CD4-positive, alpha-beta memory T cell (primary cell): ENCODE measurements around the gene DMAC1. TPM values are rescaled to one million over a fixed set of nuclear protein-coding genes. Genes with fewer than 3 reads are reported as not detected.
A peak's percentile ranks its signal among the peaks of the same experiment; 100 is the strongest.

Experiments used
- CTCF ChIA-PET: fragments of 350-600 bp; sonication (Branson Sonifier 250); formaldehyde crosslinking; loops from one replicate; lab custom pipeline; 2021; ENCODE audit warnings: inconsistent platforms; ENCODE audit not compliant: partially characterized antibody; lab: Charles Lee
- POLR2A ChIA-PET: fragments of 350-600 bp; sonication (Branson Sonifier 250); formaldehyde crosslinking; loops from one replicate; lab custom pipeline; 2021; ENCODE audit not compliant: partially characterized antibody; lab: Charles Lee
- DNase-seq, 5 donors: peaks; one replicate each; pipeline versions ENCODE4 v3.0.0 to v3.0.0-alpha.2; 2020 to 2022; ENCODE audit warnings: mixed read lengths in 1 of 5
- H3K27ac ChIP-seq: one replicate; pipeline ENCODE4 v1.7.0; 2013; ENCODE audit warnings: low read depth, low read length
- H3K27me3 ChIP-seq: 2 replicates; pipeline ENCODE4 v1.7.0; 2013; ENCODE audit warnings: mild to moderate bottlenecking, low read length, moderate library complexity; ENCODE audit not compliant: insufficient read depth
- H3K36me3 ChIP-seq: 2 replicates; pipeline ENCODE4 v1.7.0; 2013; ENCODE audit warnings: mild to moderate bottlenecking, low read length, moderate library complexity; ENCODE audit not compliant: insufficient read depth
- H3K4me1 ChIP-seq: 2 replicates; pipeline ENCODE4 v1.7.0; 2013; ENCODE audit warnings: mild to moderate bottlenecking, low read length, moderate library complexity; ENCODE audit not compliant: insufficient read depth
- H3K4me3 ChIP-seq, 2 donors: one replicate each; pipeline ENCODE4 v1.7.0; 2013; ENCODE audit warnings: low read length in 2 of 2, mild to moderate bottlenecking in 1 of 2
- H3K9me3 ChIP-seq, 2 donors: one replicate each; pipeline ENCODE4 v1.7.0; 2013; ENCODE audit warnings: low read length in 2 of 2, control low read depth in 1 of 2; ENCODE audit not compliant: control insufficient read depth in 1 of 2
- H3K27ac Mint-ChIP-seq, 7 donors: one replicate each; pipeline ENCODE4 v1.8.0; 2020 to 2021; ENCODE audit warnings: mixed read lengths in 7 of 7, mild to moderate bottlenecking in 6 of 7, inconsistent platforms in 3 of 7, moderate library complexity in 3 of 7
- H3K27me3 Mint-ChIP-seq, 2 donors: one replicate each; pipeline ENCODE4 v1.8.0; 2020 to 2021; ENCODE audit warnings: mixed read lengths in 2 of 2
- H3K36me3 Mint-ChIP-seq, 2 donors: one replicate each; pipeline ENCODE4 v1.8.0; 2020 to 2021; ENCODE audit warnings: mixed read lengths in 2 of 2, inconsistent platforms in 1 of 2, mild to moderate bottlenecking in 1 of 2
- H3K4me1 Mint-ChIP-seq, 4 donors: one replicate each; pipeline ENCODE4 v1.8.0; 2020 to 2021; ENCODE audit warnings: mixed read lengths in 4 of 4, mild to moderate bottlenecking in 1 of 4
- H3K4me3 Mint-ChIP-seq, 8 donors: one replicate each; pipeline ENCODE4 v1.8.0; 2020 to 2021; ENCODE audit warnings: mixed read lengths in 8 of 8, mild to moderate bottlenecking in 7 of 8, moderate library complexity in 6 of 8, inconsistent platforms in 3 of 8
- H3K9me3 Mint-ChIP-seq, 8 donors: one replicate each; pipeline ENCODE4 v1.8.0; 2020 to 2021; ENCODE audit warnings: mixed read lengths in 8 of 8, mild to moderate bottlenecking in 5 of 8, inconsistent platforms in 3 of 8, moderate library complexity in 1 of 8
- intact Hi-C: fragments of 100-400 bp; cut with micrococcal nuclease; formaldehyde crosslinking; loops from one replicate; pipeline ENCODE4 v1.15.1; 2023
- polyA plus RNA-seq, 2 donors: library from polyadenylated mRNA; unstranded; fragments of 300-500 nt; fragmentation: Illumina TruSeq; gene quantifications; one replicate each; pipeline ENCODE4 v1.2.3, GENCODE V29; 2021
- total RNA-seq, 2 experiments: library from RNA; stranded (reverse); gene quantifications; one replicate each; pipeline ENCODE4 v1.2.3, GENCODE V29; 2021

Gene DMAC1
- total and polyA plus RNA-seq, 4 experiments from 2014 or later = 29.2 to 61.0 (median 34.4) TPM

DNA sequence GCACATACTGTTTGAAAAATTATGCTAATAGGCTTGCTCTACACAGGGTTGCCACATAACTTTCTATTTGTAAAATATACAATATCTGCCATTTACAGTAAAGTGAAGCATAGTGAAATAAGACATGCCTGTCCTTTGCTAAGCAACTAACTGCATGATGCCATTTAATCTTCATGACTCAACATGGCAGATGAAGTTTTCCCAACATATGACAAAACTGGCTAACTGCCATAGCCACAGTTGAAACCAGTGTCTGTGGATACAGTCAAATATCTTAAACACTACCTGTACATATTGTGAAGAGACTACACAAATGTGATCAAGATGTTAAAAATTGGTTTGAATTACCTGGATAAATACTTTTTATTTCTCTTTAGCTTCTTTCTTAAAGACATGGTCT lies 3.1 kb upstream of the DMAC1 start:
- Mint-ChIP-seq H3K4me1 (peaks cover 8 to 28% (median 13%) of the 10 kb centered on the region in 4 donors), H3K27me3 (peaks cover 0 to 2% of the 10 kb centered on the region in 2 donors), H3K9me3 (no peaks in the 10 kb centered on the region), H3K27ac (no peak overlapping the region), H3K36me3 (peaks cover 0 to 13% of the 10 kb centered on the region in 2 donors), H3K4me3 (no peak overlapping the region)
- no peaks in the 10 kb centered on the region for H3K27me3 ChIP-seq
- POLR2A ChIA-PET = no interaction called here
- no peaks in the 10 kb centered on the region for H3K9me3 ChIP-seq
- CTCF ChIA-PET = no interaction called here
- H3K4me1 ChIP-seq = peaks cover 11% of the 10 kb centered on the region
- intact Hi-C loops = no loop called here
- no peak overlapping the region for H3K27ac ChIP-seq
- H3K36me3 ChIP-seq = no peaks in the 10 kb centered on the region
- no peak overlapping the region for H3K4me3 ChIP-seq
- no peak for DNase-seq

DNA sequence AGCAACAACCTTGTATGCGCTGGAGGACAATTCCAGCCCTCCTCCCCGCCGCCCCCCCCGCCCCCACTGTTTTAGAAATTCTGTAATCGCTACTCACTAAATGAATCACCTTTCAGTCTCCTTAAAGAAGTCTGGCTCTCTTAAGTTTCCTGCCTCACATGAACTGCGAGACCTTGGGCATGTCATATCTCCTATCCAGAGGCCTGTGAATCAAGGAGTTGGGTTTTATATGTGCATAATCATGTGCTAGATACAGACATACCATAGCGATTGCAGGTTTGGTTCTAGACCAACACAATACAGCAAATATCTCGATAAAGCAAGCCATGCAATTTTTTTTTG lies 337 bp upstream of the DMAC1 start:
- H3K9me3 Mint-ChIP-seq = no peaks in the 10 kb centered on the region
- Histone ChIP-seq H3K27me3 (no peaks in the 10 kb centered on the region), H3K4me3 (peak overlapping the region in 1 of 2 donors; percentile 92), H3K27ac (no peak overlapping the region), H3K36me3 (peaks cover 7% of the 10 kb centered on the region), H3K9me3 (no peaks in the 10 kb centered on the region), H3K4me1 (peaks cover 25% of the 10 kb centered on the region)
- peak overlapping the region in 6 of 7 donors; percentile 25 to 96 (median 94) for H3K27ac Mint-ChIP-seq
- H3K4me3 Mint-ChIP-seq = peak overlapping the region; percentile 92 to 99 (median 95)
- intact Hi-C loops = loop anchor here (1.0 to 10.0 kb wide), 5 partner anchors 135 to 1387 kb away; partner anchors contain the start of gene UHRF2
- POLR2A ChIA-PET = interaction anchor here (1.0 to 1.5 kb wide), 2 partner anchors 176 to 1042 kb away, joined by 3 to 5 read pairs; partner anchors contain the start of gene KDM4C
- H3K36me3 Mint-ChIP-seq = peaks cover 19 to 39% of the 10 kb centered on the region in 2 donors
- H3K4me1 Mint-ChIP-seq = peaks cover 17 to 50% (median 25%) of the 10 kb centered on the region in 4 donors
- H3K27me3 Mint-ChIP-seq = no peaks in the 10 kb centered on the region
- CTCF ChIA-PET = no interaction called here
- peak in 1 of 5 donors; percentile 4 for DNase-seq

DNA sequence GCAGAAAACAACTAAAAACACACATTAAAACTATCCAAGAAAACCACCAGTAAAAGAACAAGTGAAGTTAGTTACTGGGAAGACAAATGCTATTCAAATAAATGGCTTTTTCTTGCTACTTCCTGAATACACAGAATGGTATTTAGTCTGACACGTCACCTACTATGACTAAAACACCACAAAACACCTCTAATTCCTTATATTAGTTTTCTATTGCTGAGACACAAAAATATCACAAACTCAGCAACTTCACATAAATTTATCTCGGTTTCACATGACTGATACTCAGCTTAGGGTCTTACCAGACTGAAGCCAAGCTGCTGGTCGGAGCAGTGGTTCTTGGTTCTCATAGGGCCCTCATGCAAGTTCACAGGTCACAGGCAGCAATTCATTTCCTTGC lies 5.4 kb downstream of the DMAC1 start:
- H3K4me3 Mint-ChIP-seq = no peak overlapping the region
- no peaks in the 10 kb centered on the region for H3K27me3 Mint-ChIP-seq
- ChIA-PET CTCF (no interaction called here), POLR2A (no interaction called here)
- Histone ChIP-seq H3K27ac (no peak overlapping the region), H3K27me3 (no peaks in the 10 kb centered on the region), H3K36me3 (peaks cover 7% of the 10 kb centered on the region), H3K9me3 (no peaks in the 10 kb centered on the region), H3K4me1 (peaks cover 25% of the 10 kb centered on the region), H3K4me3 (no peak overlapping the region)
- peaks cover 23 to 53% (median 33%) of the 10 kb centered on the region in 4 donors for H3K4me1 Mint-ChIP-seq
- peaks cover 42 to 67% of the 10 kb centered on the region in 2 donors for H3K36me3 Mint-ChIP-seq
- H3K9me3 Mint-ChIP-seq = no peaks in the 10 kb centered on the region
- DNase-seq = no peak
- intact Hi-C loops = loop anchor here (10.0 kb wide), 1 partner anchor 219 kb away; no protein-coding TSS in a partner anchor
- H3K27ac Mint-ChIP-seq = peak overlapping the region in 1 of 7 donors; percentile 21

DNA sequence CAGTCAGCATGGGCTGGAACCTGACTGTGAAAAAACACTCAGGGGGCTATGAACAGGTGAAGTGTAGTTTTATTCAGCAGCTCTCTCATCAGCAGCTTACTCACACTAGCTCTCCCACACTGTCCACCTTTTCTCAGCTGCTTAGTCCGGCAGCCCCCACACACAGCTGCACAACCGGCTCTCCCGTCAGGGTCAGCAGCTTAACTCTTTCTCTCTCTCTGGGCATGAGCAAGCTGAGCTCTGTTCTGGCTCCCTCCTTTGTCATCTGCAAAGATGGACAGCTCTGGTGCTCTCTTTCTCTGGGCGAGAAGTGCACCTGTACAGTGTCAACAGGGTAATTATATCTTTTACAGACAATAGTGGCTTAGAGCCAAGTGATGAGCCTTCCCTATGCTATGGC lies 8.2 kb downstream of the DMAC1 start:
- POLR2A ChIA-PET = no interaction called here
- peaks cover 2% of the 10 kb centered on the region for H3K36me3 ChIP-seq
- no peak overlapping the region for H3K4me3 ChIP-seq
- H3K27ac Mint-ChIP-seq = peak overlapping the region in 2 of 7 donors; percentile 2 to 29
- peaks cover 2% of the 10 kb centered on the region for H3K4me1 ChIP-seq
- H3K36me3 Mint-ChIP-seq = peaks cover 44 to 50% of the 10 kb centered on the region in 2 donors
- CTCF ChIA-PET = no interaction called here
- H3K4me3 Mint-ChIP-seq = no peak overlapping the region
- peaks cover 11 to 28% (median 16%) of the 10 kb centered on the region in 4 donors for H3K4me1 Mint-ChIP-seq
- H3K27me3 ChIP-seq = no peaks in the 10 kb centered on the region
- intact Hi-C loops = loop anchor here (10.0 kb wide), 1 partner anchor 217 kb away; no protein-coding TSS in a partner anchor
- H3K27ac ChIP-seq = no peak overlapping the region
- no peaks in the 10 kb centered on the region for H3K9me3 ChIP-seq
- no peak for DNase-seq
- H3K9me3 Mint-ChIP-seq = no peaks in the 10 kb centered on the region
- H3K27me3 Mint-ChIP-seq = no peaks in the 10 kb centered on the region

DNA sequence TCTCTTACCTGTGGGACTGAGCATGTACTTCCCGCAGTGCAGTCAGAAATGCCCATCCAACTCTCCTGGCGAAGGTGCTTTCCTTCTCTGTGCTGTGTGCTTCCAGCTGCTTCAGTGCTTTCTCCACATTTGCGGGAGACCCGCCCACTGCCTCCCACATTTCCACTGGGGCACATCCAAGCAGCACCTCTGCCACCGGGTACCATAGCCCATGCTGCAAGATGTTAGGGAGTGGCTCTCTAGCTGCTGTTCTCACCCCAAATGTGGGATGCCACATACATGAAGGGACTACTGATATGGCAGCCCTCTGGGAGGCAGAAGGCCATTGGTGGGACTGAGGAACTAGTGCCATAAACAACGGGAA lies 8.8 kb downstream of the DMAC1 start:
- no peaks in the 10 kb centered on the region for H3K9me3 Mint-ChIP-seq
- no peak overlapping the region for H3K4me3 Mint-ChIP-seq
- peaks cover 9 to 23% (median 11%) of the 10 kb centered on the region in 4 donors for H3K4me1 Mint-ChIP-seq
- no peak overlapping the region for H3K27ac ChIP-seq
- no peak for DNase-seq
- no peaks in the 10 kb centered on the region for H3K27me3 ChIP-seq
- H3K27me3 Mint-ChIP-seq = no peaks in the 10 kb centered on the region
- H3K4me3 ChIP-seq = no peak overlapping the region
- H3K9me3 ChIP-seq = no peaks in the 10 kb centered on the region
- POLR2A ChIA-PET = no interaction called here
- no peaks in the 10 kb centered on the region for H3K4me1 ChIP-seq
- CTCF ChIA-PET = no interaction called here
- H3K36me3 ChIP-seq = no peaks in the 10 kb centered on the region
- peaks cover 38 to 44% of the 10 kb centered on the region in 2 donors for H3K36me3 Mint-ChIP-seq
- H3K27ac Mint-ChIP-seq = no peak overlapping the region
- intact Hi-C loops = loop anchor here (10.0 kb wide), 1 partner anchor 216 kb away; no protein-coding TSS in a partner anchor

DNA sequence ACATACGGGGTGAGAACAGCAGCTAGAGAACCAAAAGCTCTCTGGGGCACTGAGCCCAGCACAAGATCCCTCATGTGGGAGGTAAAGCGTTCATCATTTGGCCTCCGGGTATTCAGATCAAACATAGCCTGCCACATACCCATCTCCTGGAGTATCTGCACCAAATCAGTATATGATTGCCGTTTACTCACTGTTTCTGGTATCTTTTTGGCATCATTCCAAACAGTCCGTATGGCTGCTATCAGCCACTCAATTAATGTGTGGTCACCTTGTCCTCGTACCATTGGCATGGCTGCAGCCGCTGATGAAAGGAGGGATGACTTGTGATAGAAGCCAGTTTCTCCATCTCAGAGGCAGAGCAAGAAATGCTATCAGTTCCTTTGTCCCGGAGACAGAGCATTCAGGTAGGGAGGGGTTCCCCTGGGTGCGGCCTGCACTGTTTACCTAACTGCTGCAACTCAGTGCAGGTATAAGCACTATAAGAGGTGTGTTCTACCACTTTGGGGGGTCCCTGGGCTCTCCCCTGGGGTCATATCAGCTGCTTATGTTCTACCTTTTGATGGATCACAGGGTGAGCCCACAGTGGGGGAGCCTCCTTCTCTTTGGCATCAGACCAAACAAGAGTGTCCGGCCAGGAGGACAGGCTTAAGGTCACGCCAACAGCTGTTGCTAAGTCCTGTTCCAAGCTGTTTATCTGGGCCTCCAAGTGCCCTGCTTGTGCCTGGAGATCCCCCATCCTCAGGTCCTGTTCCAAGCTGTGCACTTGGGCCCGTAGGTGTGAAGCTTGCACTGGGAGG lies 9.4 kb downstream of the DMAC1 start:
- H3K4me1 ChIP-seq = no peaks in the 10 kb centered on the region
- no peaks in the 10 kb centered on the region for H3K9me3 ChIP-seq
- ChIA-PET POLR2A (no interaction called here), CTCF (no interaction called here)
- intact Hi-C loops = loop anchor here (10.0 kb wide), 1 partner anchor 215 kb away; no protein-coding TSS in a partner anchor
- no peak for DNase-seq
- no peak overlapping the region for H3K27ac ChIP-seq
- no peaks in the 10 kb centered on the region for H3K27me3 ChIP-seq
- H3K36me3 Mint-ChIP-seq = peaks cover 32 to 38% of the 10 kb centered on the region in 2 donors
- H3K9me3 Mint-ChIP-seq = no peaks in the 10 kb centered on the region
- no peak overlapping the region for H3K4me3 Mint-ChIP-seq
- no peaks in the 10 kb centered on the region for H3K36me3 ChIP-seq
- no peak overlapping the region for H3K4me3 ChIP-seq
- no peaks in the 10 kb centered on the region for H3K27me3 Mint-ChIP-seq
- no peak overlapping the region for H3K27ac Mint-ChIP-seq
- H3K4me1 Mint-ChIP-seq = peaks cover 8 to 18% (median 11%) of the 10 kb centered on the region in 4 donors

DNA sequence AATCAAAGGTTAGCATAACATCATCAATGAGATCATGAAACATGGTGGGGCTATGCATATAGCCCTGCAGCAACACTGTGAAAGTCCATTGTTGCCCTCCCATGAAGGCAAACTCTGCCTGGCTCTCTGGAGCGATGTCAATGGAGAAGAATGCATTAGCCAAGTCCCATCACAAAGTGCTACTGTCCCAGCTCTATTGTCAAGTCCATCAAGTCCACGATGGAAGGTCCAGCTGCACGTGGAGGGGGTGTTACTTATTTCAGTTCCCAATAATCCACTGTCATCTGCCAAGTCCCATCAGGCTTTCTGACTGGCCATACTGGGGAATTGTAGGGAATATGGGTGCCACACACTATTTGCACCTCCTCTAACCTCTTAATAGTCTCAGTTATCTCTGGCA lies 10.8 kb downstream of the DMAC1 start:
- ChIA-PET CTCF (no interaction called here), POLR2A (no interaction called here)
- intact Hi-C loops = no loop called here
- peaks cover 24 to 25% of the 10 kb centered on the region in 2 donors for H3K36me3 Mint-ChIP-seq
- Histone ChIP-seq H3K4me1 (no peaks in the 10 kb centered on the region), H3K27me3 (no peaks in the 10 kb centered on the region), H3K27ac (no peak overlapping the region), H3K9me3 (no peaks in the 10 kb centered on the region), H3K4me3 (no peak overlapping the region), H3K36me3 (no peaks in the 10 kb centered on the region)
- H3K9me3 Mint-ChIP-seq = no peaks in the 10 kb centered on the region
- DNase-seq = no peak
- H3K4me3 Mint-ChIP-seq = no peak overlapping the region
- peaks cover 10 to 13% (median 10%) of the 10 kb centered on the region in 4 donors for H3K4me1 Mint-ChIP-seq
- H3K27ac Mint-ChIP-seq = no peak overlapping the region
- H3K27me3 Mint-ChIP-seq = no peaks in the 10 kb centered on the region
